Mucosa of descending colon (tissue), 3 donors: ENCODE measurements around the gene PAX7. TPM values are rescaled to one million over a fixed set of nuclear protein-coding genes. Genes with fewer than 3 reads are reported as not detected.

Experiments
- ATAC-seq: fragments of 200-7000 bp; cut with Tn5 transposase; one replicate; pipeline ENCODE4 v1.9.1; 2020; ENCODE audit warnings: mild to moderate bottlenecking, moderate library complexity
- DNase-seq, 3 donors: peaks; one replicate each; pipeline ENCODE4 v3.0.0-alpha.2; 2020
- H3K36me3 ChIP-seq: fragments of 200-600 bp; one replicate; pipeline ENCODE4 v1.8.0; 2021; ENCODE audit warnings: low read depth, mild to moderate bottlenecking
- H3K4me1 ChIP-seq: fragments of 200-600 bp; one replicate; pipeline ENCODE4 v1.8.0; 2021; ENCODE audit warnings: low read depth, mild to moderate bottlenecking
- H3K4me3 ChIP-seq: fragments of 200-600 bp; one replicate; pipeline ENCODE4 v1.8.0; 2021; ENCODE audit warnings: mild to moderate bottlenecking
- H3K9me3 ChIP-seq: fragments of 200-600 bp; one replicate; pipeline ENCODE4 v1.8.0; 2021; ENCODE audit warnings: mild to moderate bottlenecking
- CTCF ChIP-seq: fragments of 200-600 bp; IDR thresholded peaks from one replicate; pipeline ENCODE4 v1.8.0; 2022; ENCODE audit warnings: antibody characterized with exemption, mild to moderate bottlenecking
- intact Hi-C, 2 donors: fragments of 100-400 bp; cut with DNase I in 1 of 2; cut with micrococcal nuclease in 1 of 2; formaldehyde crosslinking; loops; one replicate each; pipeline versions ENCODE4 v1.11.0 to v1.11.1; 2022; cut with DNase I, micrococcal nuclease
- total RNA-seq, 3 donors: library from RNA; stranded (reverse); fragmentation: NEBNext Ultra II Directional in 2 of 3; extraction: Animal tissue kit (Norgen Biotek cat#: 25700) in 2 of 3; gene quantifications; one replicate each; pipeline versions ENCODE4 v1.2.1 to v1.2.4, GENCODE V29; 2021 to 2023
- donor health status: DM: no; HTN: no; CAD: no; lungs with moderate emphysema.
- donor health status: DM: no; HTN: no; CAD: no.
- donor health status: DM: no; HTN: yes; CAD: no.

Gene PAX7
- total RNA-seq, 3 donors from 2014 or later, result not detected

- no peak overlapping the region for H3K4me3 ChIP-seq
- intact Hi-C loops, result no loop called here
- no peaks in the 10 kb centered on the region for H3K36me3 ChIP-seq
- H3K9me3 ChIP-seq, result no peaks in the 10 kb centered on the region
- ATAC-seq, result no peak
- no peaks in the 10 kb centered on the region for H3K4me1 ChIP-seq
- TF ChIP-seq CTCF, result no peak
- DNase-seq, result no peak
Measured at GRCh38 chr1:18592368-18592767, 38.3 kb upstream of the PAX7 start.

- ATAC-seq, result peak; percentile 75
- TF ChIP-seq CTCF, result peak; percentile 73
Measured at GRCh38 chr1:18597160-18598042, 33.2 kb upstream of the PAX7 start.

GRCh38 chr1:18599086-18599485, 31.6 kb upstream of the PAX7 start:
- DNase-seq, result peak in 1 of 3 donors; percentile 19
- intact Hi-C loops, result loop anchor here (5.0 kb wide), 2 partner anchors 218 to 223 kb away; no protein-coding TSS in a partner anchor
- no peaks in the 10 kb centered on the region for H3K36me3 ChIP-seq
- no peak for ATAC-seq
- no peaks in the 10 kb centered on the region for H3K9me3 ChIP-seq
- no peaks in the 10 kb centered on the region for H3K4me1 ChIP-seq
- no peak for TF ChIP-seq CTCF
- no peak overlapping the region for H3K4me3 ChIP-seq

More at GRCh38 chr1:18597160-18598042, 33.2 kb upstream of the PAX7 start:
- peak in 2 of 3 donors; percentile 64 to 69 for DNase-seq
- no peaks in the 10 kb centered on the region for H3K36me3 ChIP-seq
- H3K4me1 ChIP-seq, result no peaks in the 10 kb centered on the region
- H3K4me3 ChIP-seq, result no peak overlapping the region
- intact Hi-C loops, result loop anchor here (5.0 kb wide), 2 partner anchors 220 to 225 kb away; no protein-coding TSS in a partner anchor
- H3K9me3 ChIP-seq, result no peaks in the 10 kb centered on the region

GRCh38 chr1:18599704-18600103, 30.9 kb upstream of the PAX7 start:
- no peaks in the 10 kb centered on the region for H3K36me3 ChIP-seq
- TF ChIP-seq CTCF, result no peak
- no peak overlapping the region for H3K4me3 ChIP-seq
- ATAC-seq (no peak), DNase-seq (no peak)
- no peaks in the 10 kb centered on the region for H3K9me3 ChIP-seq
- intact Hi-C loops, result loop anchor here (5.0 kb wide), 2 partner anchors 218 to 223 kb away; no protein-coding TSS in a partner anchor
- no peaks in the 10 kb centered on the region for H3K4me1 ChIP-seq

- Histone ChIP-seq H3K4me3 (no peak overlapping the region), H3K4me1 (no peaks in the 10 kb centered on the region), H3K36me3 (no peaks in the 10 kb centered on the region), H3K9me3 (no peaks in the 10 kb centered on the region)
- TF ChIP-seq CTCF, result no peak
- ATAC-seq, result no peak
- DNase-seq, result no peak
- intact Hi-C loops, result no loop called here
Measured at GRCh38 chr1:18602533-18603211, 28.0 kb upstream of the PAX7 start.
